NCI-H524 treated with DMSO at 0.1 percent for 48 hours (cell line): Measurements from ENCODE around the gene CCDC28A.
"Not testable (repeated sequence)": the region's sequence is repeated elsewhere in the genome, so short reads cannot be mapped to it uniquely, and the experiment has no call there.

Source experiments
- DNase-seq: peaks from one replicate; lab custom pipeline; 2025; lab: John Stamatoyannopoulos, UW

The CCDC28A gene

DNA sequence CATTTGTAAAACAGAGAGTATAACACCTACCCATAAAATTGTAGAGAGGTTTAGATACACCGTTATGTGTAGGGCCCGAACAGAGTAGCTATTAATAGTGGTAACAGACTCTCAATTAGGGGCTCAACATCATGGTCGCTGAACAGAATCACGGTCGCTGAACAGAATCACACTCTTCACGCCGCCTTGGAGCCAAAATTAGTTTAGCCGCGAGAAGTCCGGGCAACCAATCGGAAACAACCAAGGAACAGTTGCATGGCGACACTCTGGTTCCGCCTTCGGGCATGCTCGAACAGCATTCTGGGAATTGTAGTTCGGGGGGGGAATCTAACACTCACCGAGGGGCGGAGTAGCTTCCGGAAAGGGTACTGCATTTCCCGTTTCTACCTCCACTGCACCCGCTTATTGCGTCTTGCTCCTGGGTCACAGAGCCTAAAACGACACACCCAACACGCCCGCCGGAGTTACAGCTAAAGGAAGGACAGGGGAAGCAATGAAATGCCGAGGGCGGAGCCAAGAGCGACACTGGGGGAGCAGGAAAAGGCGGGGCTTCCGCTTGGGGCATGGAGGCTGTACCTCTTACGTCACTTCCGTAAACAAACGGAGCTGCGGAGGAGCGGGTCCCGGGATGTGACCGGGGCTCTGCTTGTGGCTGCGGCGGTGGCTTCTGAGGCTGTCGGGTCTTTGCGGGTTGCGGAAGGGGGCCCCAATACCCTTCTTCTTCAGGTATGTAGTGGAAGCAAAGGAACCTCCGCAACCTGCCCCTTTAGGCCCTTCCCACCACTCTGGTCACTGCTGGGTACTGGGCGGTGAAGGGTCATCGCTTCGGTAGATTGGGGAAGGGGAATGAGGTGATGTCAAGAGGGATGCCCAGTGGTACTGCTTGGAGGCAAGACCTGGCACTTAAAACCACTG is at the start of gene CCDC28A:
Gene CCDC28A (plus strand): TSS at position 593 of the 915 bp plus-strand sequence. CDS start 2,352 bp downstream, outside the sequence.
- peak; percentile 95 for DNase-seq

GRCh38 chr6:138724015-138724414 is 49.6 kb upstream of the CCDC28A start:
- no peak for DNase-seq

DNA sequence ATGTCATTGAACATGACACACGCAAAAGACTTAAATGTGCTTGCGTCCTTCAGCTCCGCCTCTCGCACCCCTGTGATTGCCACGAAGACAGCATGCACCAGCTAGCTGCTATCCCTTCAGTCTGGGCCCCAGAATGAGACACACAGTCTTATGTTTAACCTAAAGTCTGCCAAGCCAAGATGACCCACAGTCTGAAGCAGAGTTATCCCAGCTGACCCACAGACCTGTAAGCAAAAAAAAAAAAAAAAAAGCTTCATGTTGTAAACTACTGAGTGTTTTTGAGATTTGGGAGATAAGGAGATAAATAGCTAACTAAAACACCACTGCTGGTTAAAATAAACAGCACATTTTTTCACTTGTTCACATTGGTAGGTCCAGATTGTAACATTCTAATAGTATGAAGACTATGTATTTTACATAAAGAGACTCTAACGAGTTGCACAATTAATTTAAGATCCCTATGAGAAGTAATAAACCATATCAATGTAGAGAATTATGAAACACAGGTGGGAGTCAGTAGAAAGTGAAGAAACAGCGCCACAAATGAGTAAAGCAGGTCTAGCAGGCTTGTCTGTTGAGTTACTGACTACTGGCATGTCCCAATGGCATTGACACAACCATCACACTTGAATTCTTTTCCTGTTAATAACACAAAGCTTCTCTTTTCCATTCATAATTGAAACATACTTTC is 47.4 kb upstream of the CCDC28A start:
- DNase-seq = no peak

DNA sequence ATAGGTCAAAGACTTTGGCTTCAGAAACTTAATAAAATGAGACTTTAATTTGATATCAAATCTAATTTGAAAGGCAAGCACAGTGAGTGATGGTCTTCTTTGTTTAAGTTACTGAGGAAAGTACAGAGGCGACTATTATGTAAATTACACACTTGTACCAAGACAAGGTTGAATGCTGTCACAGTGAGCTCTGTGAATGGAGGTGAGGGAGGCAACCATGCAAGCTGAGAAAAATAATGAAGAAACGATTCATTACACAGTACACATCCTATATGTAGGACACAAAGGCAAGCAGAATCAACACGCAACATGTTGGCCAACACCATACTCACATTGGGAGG is 46.8 kb upstream of the CCDC28A start:
- DNase-seq = no peak

- no peak for DNase-seq
Measured at GRCh38 chr6:138727182-138727581, 46.4 kb upstream of the CCDC28A start.

- DNase-seq = no peak
Measured at GRCh38 chr6:138728662-138729061, 44.9 kb upstream of the CCDC28A start.

- not testable (repeated sequence) for DNase-seq
Measured at GRCh38 chr6:138730037-138730436, 43.5 kb upstream of the CCDC28A start.

- DNase-seq = no peak
Measured at GRCh38 chr6:138734585-138734984, 39.0 kb upstream of the CCDC28A start.

GRCh38 chr6:138736640-138737039 is 36.9 kb upstream of the CCDC28A start:
- no peak for DNase-seq

GRCh38 chr6:138752017-138752416 is 21.6 kb upstream of the CCDC28A start:
- DNase-seq = no peak

DNA sequence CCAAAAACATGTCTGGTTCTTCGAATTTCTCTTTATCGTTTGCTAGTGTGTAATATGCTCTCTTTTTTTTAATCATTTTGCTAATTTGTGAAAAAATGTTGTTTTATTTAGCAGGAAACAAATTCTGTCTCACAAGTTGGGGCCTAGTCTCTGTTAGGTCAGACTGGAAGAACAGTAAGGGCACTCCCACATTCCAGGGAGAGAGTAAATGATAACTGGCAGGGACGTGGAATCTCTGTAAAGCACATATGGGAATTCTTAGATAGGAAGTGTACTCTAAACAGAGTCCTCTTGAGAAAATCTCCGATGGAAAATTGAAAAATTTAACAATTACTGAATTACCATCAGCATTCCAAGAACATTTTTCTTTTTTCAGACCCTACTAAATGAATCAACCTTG is 16.4 kb upstream of the CCDC28A start:
- no peak for DNase-seq

GRCh38 chr6:138765896-138766655 is 7.5 kb upstream of the CCDC28A start:
- no peak for DNase-seq

DNA sequence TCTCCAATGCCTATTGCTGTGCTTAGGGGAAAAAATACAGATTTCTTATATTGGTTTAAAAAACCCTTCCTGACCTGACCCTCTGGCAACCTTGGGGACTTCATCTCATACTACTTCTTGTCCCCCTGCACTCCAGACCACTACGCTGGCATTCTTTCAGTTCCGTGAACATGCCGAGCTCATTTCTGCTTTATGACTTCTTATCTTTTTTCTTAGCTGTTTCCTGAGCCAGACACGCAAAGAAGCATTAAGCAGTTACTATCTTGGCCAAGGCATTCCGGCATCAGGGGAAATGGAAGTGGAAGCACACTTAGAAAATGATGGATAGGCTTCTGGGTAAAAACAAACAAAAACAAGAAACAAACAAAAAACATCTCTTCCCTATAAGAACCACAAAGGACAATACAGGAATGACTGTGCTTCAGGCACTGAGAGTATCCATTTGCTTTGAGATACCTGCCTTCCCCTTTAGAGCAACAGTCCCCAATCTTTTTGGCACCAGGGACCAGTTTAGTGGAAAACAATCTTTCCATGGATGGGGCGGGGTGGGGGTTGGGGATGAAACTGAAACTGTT is 4.4 kb upstream of the CCDC28A start:
- no peak for DNase-seq

- no peak for DNase-seq
Measured at GRCh38 chr6:138772596-138773176, 883 bp upstream of the CCDC28A start.

GRCh38 chr6:138774370-138774769 is 801 bp downstream of the CCDC28A start:
- no peak for DNase-seq

DNA sequence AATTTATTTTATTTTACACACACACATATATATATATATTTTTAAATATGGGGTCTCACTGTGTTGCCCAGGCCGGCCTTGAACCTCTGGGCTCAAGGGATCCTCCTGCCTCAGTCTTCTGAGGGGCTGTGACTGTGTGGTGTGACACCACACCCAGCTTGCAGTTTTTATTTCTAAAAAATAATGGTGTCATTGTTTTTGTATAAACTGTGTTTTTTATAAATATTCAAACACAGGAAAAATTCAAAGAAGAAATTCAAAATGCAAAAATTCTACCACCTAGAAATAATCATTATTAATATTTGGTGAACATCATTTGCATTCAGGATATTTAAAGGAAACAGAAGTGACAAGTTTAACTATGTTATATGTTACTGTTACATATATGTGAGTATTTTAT is 3.1 kb downstream of the CCDC28A start:
- no peak for DNase-seq

DNA sequence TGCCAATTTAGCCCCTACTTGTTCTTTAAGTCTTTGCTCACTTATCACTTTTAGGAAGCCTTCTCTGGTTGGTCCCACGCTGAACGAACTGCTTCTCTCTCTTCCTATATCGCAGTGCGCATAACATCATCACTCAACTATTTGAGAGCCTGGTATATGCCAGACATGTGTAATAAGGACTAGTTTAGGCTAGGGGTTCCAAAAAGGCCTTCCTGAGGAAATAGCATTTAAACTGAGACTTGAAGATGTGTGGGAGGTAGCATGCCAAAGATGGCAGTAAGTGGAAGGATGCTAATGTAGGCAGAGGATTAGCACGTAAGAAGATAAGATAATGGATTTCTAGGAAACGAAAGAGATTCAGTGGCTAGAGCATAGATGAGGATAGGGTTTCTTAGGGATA is 4.8 kb downstream of the CCDC28A start:
- no peak for DNase-seq

DNA sequence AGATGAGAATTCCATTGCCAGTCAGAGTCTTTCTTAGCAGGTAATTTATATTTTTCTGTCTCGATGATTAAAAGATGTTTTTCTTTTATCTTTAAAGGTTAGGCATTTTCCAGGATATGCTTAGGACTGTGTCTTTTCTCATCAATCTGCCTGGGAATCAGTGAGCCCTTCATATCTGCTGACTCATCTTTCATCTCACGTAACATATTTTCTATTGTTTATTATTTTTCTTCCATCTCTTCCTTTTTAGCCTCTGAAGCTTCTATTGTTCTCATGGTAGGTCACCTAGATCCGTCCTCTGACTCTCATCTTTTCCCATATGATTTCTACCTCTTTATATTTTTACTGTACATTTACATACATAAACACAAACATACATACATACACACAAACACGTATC is 8.7 kb downstream of the CCDC28A start:
- no peak for DNase-seq

- no peak for DNase-seq
Measured at GRCh38 chr6:138785079-138785478, 11.5 kb downstream of the CCDC28A start.

GRCh38 chr6:138785980-138786379 is 12.4 kb downstream of the CCDC28A start:
- no peak for DNase-seq

DNA sequence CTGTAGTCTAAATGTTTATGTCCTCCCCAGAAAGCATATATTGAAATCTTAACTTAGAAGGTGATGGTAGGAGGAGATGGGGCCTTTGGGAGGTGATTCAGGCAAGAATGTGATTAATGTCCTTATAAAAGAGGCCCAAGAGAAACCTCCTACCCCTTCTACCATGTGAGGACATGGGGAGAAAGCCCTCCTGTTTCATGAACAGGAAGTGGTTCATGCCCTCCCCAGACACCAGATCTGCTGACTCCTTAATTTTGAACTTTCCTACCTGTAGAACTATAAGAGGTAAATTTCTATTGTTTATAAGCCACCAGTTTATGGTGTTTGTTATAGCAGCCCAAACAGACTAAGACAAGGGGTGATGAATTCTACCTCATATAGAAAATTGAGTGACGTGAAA is 13.6 kb downstream of the CCDC28A start:
- DNase-seq = no peak
